Measurements from ENCODE around the gene CDK5RAP3.
"Not testable (repeated sequence)": the region's sequence is repeated elsewhere in the genome, so short reads cannot be mapped to it uniquely, and the experiment has no call there.

CDK5RAP3 gene

DNA sequence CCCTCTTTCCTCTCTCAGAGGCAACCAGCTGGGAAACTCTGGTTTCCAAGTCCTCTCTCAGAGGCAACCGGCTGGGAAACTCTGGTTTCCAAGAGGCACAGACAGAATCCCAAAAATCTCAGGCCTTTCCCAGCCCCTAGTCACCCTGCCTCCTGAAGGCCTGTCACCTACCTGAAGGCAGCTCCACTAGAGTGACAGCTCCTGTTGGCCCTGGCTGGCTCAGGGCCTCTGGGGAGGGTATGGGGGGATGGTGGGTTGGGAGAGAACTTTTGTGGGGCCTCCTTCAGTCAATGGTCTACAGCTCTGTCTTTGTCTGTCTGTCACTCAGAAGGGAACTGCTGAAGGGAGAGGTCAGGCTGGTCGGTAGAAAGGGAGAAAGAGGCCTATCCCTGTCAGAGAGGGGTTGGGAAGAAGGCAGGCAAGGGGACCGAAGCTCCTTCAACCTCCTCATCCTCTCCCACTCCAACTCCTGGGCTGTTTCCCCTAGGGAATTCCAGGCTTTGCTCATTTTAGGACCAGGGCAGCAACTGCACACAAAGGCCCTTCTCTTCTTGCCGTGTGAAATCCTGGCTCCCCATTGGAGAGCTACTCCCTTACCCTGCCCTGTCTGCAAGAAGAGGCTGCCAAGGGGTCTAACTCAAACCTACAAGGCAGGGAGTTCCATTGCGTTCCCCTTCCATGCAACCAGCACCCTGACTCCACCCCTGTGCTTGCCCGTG lies 43.1 kb downstream of the CDK5RAP3 start:
- no peak overlapping the region; the same call in 1 of the 2 replicates for H3K27ac ChIP-seq
- POLR2A ChIA-PET (ENCODE audit: low non-redundant PET), result no interaction called here
- DNase-seq (ENCODE audit: low spot score), result no peak
- TF ChIP-seq, protein P1, sequence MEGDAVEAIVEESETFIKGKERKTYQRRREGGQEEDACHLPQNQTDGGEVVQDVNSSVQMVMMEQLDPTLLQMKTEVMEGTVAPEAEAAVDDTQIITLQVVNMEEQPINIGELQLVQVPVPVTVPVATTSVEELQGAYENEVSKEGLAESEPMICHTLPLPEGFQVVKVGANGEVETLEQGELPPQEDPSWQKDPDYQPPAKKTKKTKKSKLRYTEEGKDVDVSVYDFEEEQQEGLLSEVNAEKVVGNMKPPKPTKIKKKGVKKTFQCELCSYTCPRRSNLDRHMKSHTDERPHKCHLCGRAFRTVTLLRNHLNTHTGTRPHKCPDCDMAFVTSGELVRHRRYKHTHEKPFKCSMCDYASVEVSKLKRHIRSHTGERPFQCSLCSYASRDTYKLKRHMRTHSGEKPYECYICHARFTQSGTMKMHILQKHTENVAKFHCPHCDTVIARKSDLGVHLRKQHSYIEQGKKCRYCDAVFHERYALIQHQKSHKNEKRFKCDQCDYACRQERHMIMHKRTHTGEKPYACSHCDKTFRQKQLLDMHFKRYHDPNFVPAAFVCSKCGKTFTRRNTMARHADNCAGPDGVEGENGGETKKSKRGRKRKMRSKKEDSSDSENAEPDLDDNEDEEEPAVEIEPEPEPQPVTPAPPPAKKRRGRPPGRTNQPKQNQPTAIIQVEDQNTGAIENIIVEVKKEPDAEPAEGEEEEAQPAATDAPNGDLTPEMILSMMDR (conservative IDR thresholded peaks at IDR 0.05; ENCODE audit: low read depth), result no peak
- CTCF ChIA-PET, result interaction anchor here (0.8 to 1.8 kb wide), 2 partner anchors 65 to 67 kb away, joined by 4 to 6 read pairs; no protein-coding TSS in a partner anchor

DNA sequence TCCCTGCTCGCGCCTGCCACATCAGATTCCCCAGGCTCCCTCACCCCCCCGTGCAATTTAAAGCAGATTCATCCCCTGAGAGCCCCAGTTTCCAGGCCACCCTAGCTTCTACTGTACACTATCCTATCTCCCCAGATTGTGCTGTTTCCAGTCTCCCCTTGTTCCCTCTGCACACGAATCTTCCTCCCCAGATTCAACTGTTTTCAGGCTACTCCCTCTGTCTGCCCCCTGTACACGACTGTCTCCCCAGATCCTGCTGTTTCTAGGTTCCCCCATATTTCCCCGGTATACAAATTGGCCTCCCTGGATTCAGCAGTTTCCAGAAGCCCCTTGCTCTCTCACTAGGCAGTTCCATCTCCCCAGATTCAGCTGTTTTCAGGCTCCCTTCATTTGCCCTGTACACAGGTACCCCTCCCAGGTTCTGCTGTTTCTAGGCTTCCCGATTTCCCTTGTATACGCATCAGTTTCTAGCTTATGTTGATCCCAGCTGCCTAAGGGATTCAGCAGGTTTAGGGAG lies 43.7 kb downstream of the CDK5RAP3 start:
- no peak for DNase-seq (ENCODE audit: low spot score)
- TF ChIP-seq, protein P1 (conservative IDR thresholded peaks at IDR 0.05; ENCODE audit: low read depth), result no peak
- CTCF ChIA-PET, result interaction anchor here (0.6 to 1.8 kb wide), 3 partner anchors 33 to 889 kb away, joined by 3 to 6 read pairs (median 5); no protein-coding TSS in a partner anchor
- H3K27ac ChIP-seq, result no peak overlapping the region
- POLR2A ChIA-PET (ENCODE audit: low non-redundant PET), result no interaction called here

DNA sequence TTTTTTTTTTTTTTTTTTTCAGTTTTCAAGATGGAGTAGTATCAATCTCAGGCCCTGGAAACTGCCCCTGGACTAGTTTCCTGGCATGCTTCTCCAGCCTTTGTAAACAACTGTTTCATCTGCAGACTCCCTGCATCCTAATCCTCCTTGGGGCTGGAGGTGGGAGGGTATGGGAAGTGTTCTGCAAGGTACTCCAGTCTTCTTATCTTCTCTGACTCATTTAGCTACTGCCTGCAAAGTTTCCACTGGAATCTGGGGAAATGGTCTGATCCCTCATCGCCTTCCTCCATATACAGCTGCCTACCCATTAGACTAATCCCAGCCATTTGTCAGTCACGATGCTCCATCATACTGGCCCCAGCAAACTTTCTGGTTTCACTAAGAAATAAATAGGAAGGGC lies 45.2 kb downstream of the CDK5RAP3 start:
- ChIA-PET CTCF (interaction anchor here (0.8 kb wide), 1 partner anchor 67 kb away, joined by 3 read pairs; no protein-coding TSS in a partner anchor), POLR2A (ENCODE audit: low non-redundant PET) (no interaction called here)
- TF ChIP-seq, protein P1 (conservative IDR thresholded peaks at IDR 0.05; ENCODE audit: low read depth), result no peak
- H3K27ac ChIP-seq, result no peak overlapping the region
- DNase-seq (ENCODE audit: low spot score), result no peak

DNA sequence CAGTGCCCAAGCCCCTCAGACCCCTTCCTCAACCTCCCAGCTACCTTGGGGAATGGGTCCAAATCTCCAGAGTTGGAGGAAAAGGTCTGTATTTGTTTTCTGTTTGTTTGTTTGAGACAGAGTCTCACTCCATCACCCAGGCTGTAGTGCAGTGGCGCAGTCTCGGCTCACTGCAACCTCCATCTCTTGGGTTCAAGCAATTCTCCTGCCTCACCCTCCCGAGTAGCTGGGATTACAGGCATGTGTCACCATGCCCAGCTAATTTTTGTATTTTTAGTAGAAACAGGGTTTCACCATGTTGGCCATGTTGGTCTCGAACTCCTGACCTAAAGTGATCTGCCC lies 46.9 kb downstream of the CDK5RAP3 start:
- not testable (repeated sequence) for H3K27ac ChIP-seq; DNase-seq (ENCODE audit: low spot score)
- CTCF ChIA-PET, result interaction anchor here (0.5 to 2.5 kb wide), 10 partner anchors 19 to 608 kb away, joined by 3 to 11 read pairs (median 4); partner anchors contain the start of gene SCRN2
- POLR2A ChIA-PET (ENCODE audit: low non-redundant PET), result interaction anchor here (0.5 kb wide), 2 partner anchors 87 to 181 kb away, joined by 3 read pairs; no protein-coding TSS in a partner anchor

DNA sequence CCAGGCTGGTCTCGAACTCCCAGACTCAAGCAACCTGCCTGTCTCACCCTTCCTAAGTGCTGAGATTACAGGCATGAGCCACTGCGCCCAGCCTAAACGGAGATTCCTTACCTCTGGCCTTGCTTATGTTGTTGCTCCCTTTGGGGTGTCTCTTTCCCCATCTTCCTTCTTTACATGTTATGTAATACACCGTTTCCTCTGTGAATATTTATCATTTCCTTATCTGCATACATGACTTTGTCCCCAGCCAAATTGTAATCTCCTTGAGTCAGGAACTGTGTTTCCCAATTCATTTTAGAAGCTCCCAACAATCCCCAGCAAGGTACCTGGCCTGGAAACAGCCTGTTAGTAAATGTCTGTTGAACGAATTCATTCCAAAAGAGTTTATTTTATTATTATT lies 51.0 kb downstream of the CDK5RAP3 start:
- ChIA-PET CTCF (interaction anchor here (0.6 to 0.8 kb wide), 3 partner anchors 58 to 419 kb away, joined by 4 read pairs; no protein-coding TSS in a partner anchor), POLR2A (ENCODE audit: low non-redundant PET) (no interaction called here)
- TF ChIP-seq, protein P1 (conservative IDR thresholded peaks at IDR 0.05; ENCODE audit: low read depth), result no peak
- H3K27ac ChIP-seq, result no peak overlapping the region
- DNase-seq (ENCODE audit: low spot score), result no peak

DNA sequence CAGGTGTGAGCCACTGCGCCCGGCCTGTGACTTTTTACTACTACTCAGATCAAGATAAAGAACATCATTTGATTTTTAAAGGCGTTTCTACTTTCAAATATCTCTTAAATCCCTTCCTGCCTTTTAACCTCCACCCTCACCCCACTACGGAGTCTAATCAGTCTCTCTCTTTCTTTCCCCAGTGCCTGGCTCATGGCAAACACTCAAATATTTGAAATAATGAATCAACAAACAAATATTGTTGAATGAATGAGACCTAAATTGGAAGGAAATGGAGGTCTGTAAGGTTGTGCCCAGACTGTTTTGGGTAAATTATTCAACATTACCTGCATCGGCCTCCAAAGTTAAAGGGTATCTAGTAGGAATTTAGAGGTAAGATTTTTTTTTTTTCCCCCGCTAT lies 52.0 kb downstream of the CDK5RAP3 start:
- H3K27ac ChIP-seq, result peak overlapping the region; percentile 98
- ChIA-PET POLR2A (ENCODE audit: low non-redundant PET) (no interaction called here), CTCF (no interaction called here)
- TF ChIP-seq, protein P1 (conservative IDR thresholded peaks at IDR 0.05; ENCODE audit: low read depth), result no peak
- DNase-seq (ENCODE audit: low spot score), result no peak
